ENCODE results near the gene MST1.

DNA sequence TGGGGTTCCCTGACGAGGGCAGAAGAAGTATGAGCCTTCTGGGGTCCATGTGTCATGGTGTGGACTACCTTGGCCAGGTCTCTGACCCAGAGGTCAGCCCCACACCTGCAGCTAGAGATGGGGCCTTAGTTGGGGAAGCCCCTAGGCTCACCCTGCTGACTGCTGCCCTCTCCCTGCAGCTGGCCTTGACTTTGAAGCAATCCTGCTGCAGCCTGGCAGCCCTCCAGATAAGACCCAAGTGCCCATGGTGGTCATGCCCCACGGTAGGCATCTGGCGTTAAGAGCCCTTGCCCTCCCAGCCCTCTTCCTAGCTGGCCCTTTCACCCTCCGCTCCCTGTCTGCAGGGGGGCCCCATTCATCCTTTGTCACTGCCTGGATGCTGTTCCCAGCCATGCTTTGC is 7.7 kb downstream of the MST1 start:
- TF ChIP-seq ZNF707 (CRISPR knock-in tag; conservative IDR thresholded peaks at IDR 0.05) (no peak), ZNF695 (CRISPR knock-in tag; IDR thresholded peaks at IDR 0.05) (no peak), ZFX (CRISPR knock-in tag; IDR thresholded peaks at IDR 0.05) (no peak), CBX2 (IDR thresholded peaks at IDR 0.05; ENCODE audit: insufficient read depth, low read length, poor library complexity, severe bottlenecking) (no peak), NFYB (IDR thresholded peaks at IDR 0.05; ENCODE audit: extremely low read depth, insufficient read length) (no peak), ZNF445 (CRISPR knock-in tag; IDR thresholded peaks at IDR 0.05; ENCODE audit: low read depth) (no peak), EP300 (IDR thresholded peaks at IDR 0.05; ENCODE audit: low read length) (no peak), ZNF239 (CRISPR knock-in tag; IDR thresholded peaks at IDR 0.05) (no peak)
- TF ChIP-seq, protein P1, sequence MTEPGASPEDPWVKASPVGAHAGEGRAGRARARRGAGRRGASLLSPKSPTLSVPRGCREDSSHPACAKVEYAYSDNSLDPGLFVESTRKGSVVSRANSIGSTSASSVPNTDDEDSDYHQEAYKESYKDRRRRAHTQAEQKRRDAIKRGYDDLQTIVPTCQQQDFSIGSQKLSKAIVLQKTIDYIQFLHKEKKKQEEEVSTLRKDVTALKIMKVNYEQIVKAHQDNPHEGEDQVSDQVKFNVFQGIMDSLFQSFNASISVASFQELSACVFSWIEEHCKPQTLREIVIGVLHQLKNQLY (CRISPR knock-in tag; conservative IDR thresholded peaks at IDR 0.05) = no peak
